Mesenteric fat pad (tissue), 1 donor: ENCODE data around the gene GNAS. TPM values are rescaled to one million over a fixed set of nuclear protein-coding genes. Genes with fewer than 3 reads are reported as not detected.

Source experiments
- DNase-seq: peaks from one replicate; pipeline ENCODE4 v3.0.0-alpha.2; 2020; ENCODE audit warnings: low spot score
- total RNA-seq: library from RNA; stranded (reverse); fragmentation: NEBNext Ultra II Directional; extraction: Animal tissue kit (Norgen Biotek cat#: 25700); gene quantifications from one replicate; pipeline ENCODE4 v1.2.1, GENCODE V29; 2021
- donor health status: DM: yes; HTN: yes; CAD: no.

The GNAS gene
- total RNA-seq, 1 donor from 2014 or later, result 697 TPM

DNA sequence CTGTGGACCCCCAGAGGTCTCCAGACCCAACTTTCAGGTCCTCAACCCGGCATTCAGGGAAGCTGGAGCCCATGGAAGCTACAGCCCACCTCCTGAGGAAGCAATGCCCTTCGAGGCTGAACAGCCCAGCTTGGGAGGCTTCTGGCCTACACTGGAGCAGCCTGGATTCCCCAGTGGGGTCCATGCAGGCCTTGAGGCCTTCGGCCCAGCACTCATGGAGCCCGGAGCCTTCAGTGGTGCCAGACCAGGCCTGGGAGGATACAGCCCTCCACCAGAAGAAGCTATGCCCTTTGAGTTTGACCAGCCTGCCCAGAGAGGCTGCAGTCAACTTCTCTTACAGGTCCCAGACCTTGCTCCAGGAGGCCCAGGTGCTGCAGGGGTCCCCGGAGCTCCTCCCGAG, 950 bp downstream of the GNAS start:
- peak; percentile 72 for DNase-seq

DNA sequence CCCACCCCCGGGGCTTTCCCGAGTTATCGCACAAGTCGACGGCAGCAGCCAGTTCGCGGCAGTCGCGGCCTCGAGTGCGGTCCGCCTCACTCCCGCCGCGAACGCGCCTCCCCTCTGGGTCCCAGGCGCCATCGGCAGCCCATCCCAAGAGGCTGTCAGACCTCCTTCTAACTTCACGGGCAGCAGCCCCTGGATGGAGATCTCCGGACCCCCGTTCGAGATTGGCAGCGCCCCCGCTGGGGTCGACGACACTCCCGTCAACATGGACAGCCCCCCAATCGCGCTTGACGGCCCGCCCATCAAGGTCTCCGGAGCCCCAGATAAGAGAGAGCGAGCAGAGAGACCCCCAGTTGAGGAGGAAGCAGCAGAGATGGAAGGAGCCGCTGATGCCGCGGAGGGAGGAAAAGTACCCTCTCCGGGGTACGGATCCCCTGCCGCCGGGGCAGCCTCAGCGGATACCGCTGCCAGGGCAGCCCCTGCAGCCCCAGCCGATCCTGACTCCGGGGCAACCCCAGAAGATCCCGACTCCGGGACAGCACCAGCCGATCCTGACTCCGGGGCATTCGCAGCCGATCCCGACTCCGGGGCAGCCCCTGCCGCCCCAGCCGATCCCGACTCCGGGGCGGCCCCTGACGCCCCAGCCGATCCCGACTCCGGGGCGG, 1.6 kb downstream of the GNAS start:
- peak; percentile 88 for DNase-seq

DNA sequence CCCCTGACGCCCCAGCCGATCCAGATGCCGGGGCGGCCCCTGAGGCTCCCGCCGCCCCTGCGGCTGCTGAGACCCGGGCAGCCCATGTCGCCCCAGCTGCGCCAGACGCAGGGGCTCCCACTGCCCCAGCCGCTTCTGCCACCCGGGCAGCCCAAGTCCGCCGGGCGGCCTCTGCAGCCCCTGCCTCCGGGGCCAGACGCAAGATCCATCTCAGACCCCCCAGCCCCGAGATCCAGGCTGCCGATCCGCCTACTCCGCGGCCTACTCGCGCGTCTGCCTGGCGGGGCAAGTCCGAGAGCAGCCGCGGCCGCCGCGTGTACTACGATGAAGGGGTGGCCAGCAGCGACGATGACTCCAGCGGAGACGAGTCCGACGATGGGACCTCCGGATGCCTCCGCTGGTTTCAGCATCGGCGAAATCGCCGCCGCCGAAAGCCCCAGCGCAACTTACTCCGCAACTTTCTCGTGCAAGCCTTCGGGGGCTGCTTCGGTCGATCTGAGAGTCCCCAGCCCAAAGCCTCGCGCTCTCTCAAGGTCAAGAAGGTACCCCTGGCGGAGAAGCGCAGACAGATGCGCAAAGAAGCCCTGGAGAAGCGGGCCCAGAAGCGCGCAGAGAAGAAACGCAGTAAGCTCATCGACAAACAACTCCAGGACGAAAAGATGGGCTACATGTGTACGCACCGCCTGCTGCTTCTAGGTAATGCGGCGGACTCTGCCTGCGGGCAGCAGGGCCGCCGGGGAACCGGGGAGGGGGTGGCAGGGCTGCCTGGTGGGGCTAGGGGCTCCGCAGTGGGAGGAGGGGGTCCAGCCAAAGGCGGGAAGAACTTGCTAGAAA, 2.3 kb downstream of the GNAS start:
- peak; percentile 83 for DNase-seq

DNA sequence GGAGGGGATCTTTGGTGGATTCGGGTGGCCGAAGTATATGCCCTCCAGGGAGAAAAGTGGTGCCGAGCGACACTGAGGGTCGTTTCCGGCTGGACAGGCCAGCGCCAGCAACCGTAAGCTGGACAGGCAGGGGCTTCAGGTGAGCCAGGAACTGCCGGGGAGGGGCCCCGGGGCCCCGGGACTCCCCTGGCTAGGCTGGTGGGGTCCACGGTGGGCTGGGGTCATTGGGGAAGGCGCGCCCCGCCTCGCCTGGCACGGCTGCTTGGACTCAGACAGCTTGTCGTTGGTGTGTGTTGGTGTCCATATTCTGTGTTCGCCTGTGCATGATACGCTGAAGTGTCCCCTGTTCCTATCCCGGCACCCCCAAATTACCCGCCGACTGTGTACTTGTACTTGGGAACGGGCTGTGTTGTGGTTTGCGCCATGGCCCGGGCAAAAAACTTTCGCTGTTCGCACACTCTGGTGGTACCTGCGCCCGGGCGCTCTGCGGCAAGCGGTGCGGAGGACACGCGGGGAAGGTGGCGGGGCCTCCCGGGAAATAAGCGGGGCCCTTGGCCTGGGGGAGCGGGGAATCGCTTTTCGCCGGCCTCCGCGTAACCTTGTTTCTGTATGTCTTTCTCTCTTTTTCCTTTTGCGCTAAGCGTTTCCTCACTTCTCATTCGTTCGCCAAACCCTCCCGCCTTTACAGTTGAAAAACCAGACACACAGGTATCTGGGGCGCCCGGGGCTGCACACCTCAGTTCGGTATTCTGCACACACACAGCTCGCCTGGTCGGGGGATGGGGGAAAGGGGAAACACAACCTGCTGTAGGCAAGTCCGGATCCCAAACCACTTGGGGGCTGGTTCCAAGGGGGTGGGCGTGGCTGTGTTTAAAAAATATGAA, 3.2 kb downstream of the GNAS start:
- DNase-seq, result peak; percentile 87

DNA sequence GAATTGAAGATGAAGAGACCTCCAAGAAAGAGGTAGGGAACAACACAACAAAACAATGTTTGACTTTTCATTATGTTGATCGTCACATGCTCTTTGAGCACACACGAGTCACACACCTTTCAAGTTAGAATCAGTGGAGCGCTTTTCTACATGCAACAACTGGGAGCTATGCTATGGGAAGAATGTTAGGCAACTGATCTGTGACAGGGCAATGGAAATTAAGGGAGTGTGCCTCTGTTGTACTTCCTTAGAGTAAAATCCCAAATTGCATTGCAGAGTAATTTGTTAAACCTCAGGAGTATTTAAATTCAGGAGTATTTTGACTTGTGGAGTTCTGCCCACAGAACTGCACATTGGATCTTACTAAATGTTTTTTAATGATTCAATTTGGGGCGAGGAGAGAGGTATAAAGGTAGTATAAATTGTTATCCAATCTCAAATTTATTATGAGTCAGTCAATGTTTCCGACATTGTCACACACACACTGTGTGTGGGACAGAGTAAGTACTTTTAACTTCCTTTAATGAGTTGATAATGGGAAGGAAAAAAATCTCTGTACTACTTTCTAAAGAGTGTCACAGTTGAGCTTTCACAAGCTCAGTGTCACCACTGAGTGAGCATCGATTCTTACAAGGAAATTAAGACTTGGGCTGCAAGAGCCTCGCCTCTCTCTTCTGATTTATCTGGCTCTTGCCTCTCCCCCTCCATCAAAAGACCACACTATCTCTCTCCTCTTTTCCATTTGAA, 10.7 kb downstream of the GNAS start:
- no peak for DNase-seq

DNA sequence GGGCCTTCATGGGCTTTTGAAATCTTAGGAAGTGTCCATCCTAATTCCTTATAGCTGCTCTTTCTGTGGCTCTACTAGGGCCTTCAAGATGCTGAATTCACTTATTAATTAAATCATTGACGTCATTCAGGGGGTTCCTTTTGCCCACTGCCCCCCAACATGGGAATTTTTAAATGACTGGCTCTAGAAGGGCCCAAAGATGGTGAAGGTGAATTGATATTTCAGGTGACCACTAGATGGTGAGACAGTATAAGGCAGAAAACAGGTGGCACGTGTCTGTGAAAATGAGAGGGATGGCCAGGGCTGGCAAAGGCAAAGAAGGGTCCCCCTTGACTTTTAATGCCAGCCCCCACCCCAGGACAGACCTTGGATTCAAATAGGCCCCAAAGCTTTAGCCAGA, 11.8 kb downstream of the GNAS start:
- no peak for DNase-seq

DNA sequence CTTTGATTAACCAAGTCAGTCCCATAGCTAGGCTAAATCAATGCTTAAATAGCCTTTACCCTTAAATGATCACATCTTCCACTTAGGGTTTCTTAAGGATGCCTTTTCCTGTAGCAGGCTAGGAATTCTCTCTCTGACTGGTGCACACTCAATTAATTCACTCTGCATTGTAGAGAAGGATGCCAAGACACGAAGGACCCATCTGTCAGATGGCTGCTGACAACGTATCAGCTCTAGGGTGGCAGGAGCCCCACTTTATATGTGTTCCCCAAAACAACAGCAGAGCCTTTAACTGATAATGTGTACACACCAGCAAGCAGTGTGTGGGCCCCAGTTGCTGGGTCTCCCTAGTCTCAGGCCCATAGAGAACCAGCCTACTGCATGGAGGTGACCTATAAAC, 13.3 kb downstream of the GNAS start:
- DNase-seq, result no peak

DNA sequence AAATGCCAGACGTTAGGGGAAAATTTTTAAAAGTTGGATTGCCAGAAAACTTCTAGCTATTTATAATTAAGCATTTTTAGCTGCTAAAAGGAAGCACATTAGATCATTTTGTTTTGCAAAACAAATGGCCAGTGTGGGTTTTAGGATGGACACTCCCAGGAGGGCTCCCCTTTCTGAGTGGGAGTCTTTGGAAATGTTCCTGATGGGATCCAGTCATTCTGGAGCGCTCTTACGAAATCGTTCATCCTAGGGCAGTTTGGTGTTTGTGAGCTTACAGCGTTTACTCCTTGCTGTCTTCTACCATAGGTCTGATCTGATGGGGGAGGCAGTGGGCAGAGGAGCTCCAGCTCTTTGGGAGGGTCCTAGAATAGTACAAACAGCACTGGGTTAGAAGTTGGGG, 14.7 kb downstream of the GNAS start:
- DNase-seq, result no peak

DNA sequence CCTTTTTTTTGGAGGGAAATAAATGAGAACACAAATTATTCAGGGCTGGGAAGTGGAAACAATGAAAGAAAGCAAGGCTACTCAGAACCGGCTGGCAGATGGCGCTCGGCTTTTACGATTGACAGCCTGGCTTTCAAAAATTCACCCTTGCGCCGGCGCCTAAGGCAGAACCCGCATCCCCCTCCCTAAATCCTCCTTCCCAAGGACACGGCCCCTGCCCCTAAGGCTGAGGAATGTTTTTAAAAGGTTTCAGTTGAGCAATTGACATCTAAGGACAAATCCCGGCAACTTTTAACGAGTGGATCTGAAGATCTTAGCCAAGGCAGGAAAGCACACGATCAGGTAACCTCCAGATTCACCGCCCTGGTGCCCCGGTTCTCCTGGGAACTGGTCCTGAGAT, 16.3 kb downstream of the GNAS start:
- DNase-seq, result no peak

DNA sequence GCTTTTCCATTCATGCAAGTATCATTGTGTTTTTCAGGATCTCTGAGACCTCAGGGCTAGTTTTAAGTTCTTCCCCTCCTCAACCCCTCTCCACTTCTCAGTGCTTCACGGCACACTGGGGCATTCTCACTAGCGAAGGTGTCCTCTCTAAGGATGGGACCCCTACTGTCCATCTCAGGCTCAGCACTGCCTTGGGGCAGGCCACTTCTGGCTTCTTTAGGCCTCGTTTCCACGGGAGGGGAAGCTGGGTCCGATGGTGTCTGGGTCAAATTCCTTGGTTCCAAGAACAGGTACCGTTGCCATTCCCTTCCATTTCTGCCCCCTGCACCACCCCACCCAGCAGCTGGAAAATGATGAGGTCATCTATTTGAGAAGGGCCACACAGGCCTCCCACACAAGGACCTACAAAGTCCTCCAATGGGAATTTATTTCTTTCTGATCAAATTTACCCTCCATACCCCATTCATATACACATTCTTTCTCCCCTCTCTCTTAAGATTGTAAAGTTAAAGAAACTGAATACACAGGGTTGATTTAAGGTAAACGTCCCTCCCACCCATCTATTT, 17.2 kb downstream of the GNAS start:
- no peak for DNase-seq

DNA sequence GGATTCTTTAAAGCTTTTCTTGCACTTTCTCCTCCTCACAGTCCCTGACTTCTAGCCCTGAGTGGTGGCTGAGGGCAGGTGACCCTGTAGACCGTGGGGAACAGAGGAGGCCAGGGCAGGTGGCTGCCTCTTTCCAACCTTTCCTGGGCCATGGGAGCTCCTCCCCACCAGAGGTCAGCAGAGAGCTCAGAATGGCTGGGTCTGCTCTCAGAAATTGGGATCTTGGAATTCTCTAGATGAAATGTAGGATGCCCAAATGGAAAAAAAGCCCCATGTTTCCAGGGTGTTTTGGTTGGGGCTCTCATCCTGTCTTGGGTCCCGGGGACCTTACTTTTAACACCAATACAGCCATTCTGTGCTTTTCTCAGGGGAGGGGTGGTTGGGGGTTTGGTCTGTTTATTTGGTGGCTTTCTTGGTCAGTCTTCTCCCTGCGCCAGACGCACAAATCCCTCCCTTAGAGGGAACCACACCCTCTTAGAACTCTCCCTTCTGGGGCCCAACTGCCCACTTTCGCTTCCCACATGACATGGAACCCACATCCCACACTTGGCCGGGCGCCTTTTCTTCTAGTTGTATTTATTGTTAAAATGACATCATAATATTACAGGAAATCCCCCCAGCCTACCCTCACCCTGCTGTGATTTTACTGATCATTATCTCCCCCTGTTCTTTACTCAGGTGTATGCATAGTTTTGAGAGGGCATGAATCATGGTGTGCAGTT, 17.9 kb downstream of the GNAS start:
- DNase-seq, result no peak

DNA sequence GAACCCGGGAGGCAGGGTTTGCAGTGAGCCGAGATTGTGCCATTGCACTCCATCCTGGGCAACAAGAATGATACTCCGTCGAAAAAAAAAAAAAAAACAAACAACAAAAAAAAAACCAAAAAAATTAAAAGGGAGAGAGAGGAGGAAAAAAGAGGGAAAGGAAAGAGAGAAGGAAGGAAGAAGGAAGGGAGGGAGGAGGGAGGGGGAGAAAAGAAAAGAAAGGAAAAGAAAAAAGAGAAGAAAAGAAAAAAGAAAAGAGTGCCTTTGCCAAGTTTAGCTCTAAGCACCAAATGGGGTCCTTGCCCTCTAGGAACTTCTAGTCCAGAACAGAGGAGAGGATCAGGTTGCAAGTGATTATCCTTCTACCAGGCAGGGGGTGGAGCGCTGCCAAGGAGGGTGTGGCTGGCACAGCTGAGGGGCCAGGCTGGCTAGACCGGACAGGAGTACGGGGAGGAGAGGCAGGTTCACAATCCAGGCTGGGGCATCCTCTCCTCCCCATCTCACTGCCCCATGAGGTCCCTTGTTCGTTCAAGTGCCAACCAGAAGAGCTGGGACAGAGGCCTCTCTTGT, 19.1 kb downstream of the GNAS start:
- no peak for DNase-seq

DNA sequence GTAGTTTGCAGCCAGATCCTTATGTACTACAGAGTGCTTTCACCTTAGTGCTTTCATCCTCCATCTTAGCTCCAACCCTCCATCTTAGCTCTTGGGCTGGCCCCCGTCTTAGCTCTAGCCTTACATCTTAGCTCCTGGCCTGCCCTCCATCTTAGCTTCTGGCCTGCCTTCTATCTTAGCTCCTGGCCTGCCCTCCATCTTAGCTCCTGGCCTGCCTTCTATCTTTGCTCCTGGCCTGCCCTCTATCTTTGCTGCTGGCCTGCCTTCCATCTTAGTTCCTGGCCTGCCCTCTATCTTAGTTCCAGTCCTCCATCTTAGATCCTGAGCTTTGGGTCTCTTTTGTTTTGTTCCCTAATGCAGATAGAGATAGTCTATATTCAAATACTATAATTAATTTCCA, 22.0 kb downstream of the GNAS start:
- no peak for DNase-seq

DNA sequence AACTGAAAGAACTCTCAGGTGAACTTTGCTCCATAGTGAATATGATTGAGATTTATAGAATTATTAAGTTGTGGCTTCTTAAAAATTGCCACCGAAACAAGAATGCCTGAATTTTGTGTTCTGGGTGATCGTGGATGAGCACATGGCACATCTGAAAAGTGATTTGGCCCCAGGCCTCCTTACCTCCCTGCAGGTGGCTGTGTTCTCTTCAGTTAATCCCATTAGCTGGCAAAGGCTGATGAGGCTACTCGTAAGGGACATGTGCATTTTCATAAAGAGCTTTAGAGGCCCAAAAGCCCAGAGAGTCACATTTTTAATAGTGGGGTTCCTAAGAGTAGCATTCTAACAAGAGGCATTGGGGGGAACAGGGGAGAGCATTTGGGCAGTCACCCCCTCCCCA, 22.6 kb downstream of the GNAS start:
- no peak for DNase-seq

DNA sequence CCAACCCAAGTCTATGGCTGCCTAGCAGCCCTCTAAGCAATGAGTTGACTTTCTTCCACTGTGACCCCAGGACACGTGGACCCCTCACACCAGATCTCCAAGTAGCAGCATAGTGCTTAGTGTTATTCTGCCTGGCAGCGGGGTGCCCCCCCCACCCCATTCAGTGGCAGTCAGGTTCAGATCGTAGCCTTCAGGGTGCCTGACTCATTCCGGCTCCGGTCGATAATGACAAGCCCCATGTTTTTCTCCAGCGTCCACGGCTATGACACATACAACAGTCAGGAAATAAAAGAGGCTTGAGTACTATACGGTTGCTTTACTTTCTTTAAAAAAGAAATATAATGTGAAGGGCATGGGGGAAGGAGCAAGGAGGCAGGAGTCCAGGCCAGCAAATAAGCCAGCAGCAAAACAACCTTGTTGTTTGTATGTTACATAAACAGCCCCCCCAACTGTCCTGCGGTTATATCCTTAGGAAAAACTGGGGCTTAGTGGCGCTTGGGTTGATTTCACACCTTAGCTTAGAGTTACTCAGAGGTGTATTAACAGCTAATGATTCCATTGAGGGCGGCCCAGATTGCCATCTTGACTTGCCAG, 23.1 kb downstream of the GNAS start:
- DNase-seq, result no peak

DNA sequence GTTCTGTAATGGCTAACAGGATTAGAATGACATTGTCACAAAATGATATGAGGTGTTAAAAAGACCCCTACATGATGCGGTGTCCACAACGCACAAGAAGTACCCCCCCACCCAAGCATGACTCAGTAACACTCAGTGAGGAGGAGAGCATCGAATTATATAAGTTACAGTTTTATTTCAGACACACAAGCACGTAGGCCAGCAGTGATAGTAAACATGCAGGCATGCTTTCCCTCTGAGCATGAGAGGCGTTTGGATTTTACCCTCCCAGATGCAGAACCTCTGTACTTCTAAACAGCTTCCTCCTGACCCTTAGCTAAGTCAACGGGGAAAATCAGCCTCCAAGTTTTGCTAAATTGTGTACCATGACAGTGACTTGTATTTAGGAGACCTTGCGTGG, 23.9 kb downstream of the GNAS start:
- no peak for DNase-seq

DNA sequence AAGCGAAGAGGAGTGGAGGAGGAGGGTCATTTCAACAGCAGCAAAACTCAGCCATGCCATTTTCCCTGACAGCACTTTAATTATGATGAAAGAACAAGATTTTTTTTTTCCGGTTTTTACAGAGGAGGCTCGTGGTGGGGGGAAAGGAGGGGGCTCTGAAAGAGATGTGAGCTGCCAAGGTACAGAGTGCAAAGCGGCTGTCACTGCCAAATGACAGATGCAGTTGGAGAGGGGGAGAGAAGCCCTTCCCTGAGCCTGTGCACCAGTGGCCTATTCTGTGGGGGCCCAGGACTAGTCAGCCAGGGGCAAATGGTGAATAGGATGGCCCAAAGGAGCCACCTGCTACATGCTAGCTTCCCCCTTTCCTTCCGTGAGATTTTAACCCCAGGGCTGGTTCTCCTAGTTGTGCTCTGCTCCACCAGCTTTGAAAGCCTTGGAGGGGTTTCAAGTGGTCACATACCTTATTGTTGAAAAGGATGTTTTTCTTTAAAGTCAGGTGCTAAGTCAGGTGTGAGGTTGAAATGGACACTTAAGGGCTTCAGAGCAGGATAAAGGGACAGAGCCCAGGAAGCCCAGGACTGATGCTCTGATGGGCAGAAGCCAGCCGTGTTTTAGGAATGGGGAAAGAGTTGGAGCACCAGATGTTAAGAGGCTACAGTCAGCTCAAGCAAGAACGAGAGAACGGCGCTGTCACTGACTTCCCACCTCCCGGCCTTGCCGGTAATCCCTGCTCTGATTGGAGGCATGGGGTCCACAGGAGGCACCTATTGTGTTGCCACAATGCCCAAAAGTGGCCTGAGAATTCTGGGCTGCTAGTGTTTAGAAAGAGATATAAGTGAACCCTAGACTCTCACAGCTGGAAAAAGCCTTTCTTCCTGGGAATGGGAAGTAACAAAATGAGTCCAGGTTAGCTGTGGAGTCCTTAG, 24.8 kb downstream of the GNAS start:
- no peak for DNase-seq

DNA sequence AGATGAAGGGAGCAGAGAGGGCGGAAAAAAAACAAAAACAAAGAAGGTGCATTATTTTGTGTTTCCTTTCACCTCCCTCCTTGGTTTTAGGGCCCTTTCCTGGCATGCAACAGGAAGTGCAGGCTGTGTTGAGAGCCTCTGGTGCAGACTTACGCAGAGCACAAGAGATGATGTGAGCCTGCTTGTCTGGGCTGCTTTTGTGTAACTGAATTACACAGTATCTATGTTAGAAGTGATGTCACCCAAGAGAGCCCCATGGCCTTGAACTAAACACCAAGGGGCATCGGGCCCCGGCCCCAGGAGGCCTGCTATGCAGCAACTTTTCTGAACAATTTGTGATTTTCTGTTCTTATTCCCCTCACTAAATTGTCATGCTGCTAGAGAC, 25.5 kb downstream of the GNAS start:
- DNase-seq, result no peak
